ACC112 (cell line): ENCODE results near the gene PCBP3.
"Not testable (repeated sequence)": the region's sequence is repeated elsewhere in the genome, so short reads cannot be mapped to it uniquely, and the experiment has no call there.

Experiments used
- H2AFZ ChIP-seq: fragments of 200-600 bp; sonication (generic); one replicate; pipeline ENCODE4 v1.6.0; 2017; ENCODE audit warnings: antibody characterized with exemption, low read length; ENCODE audit not compliant: unreplicated experiment
- H3K27ac ChIP-seq: fragments of 200-600 bp; sonication (generic); 2 replicates; pipeline ENCODE4 v1.5.1; 2014; ENCODE audit warnings: low read depth, mild to moderate bottlenecking, antibody characterized with exemption, low read length, moderate library complexity
- H3K27me3 ChIP-seq: fragments of 200-600 bp; sonication (generic); 2 replicates; pipeline ENCODE4 v1.6.1; 2014; ENCODE audit warnings: mild to moderate bottlenecking, antibody characterized with exemption, low read length, moderate library complexity, mixed read lengths; ENCODE audit not compliant: insufficient read depth
- H3K36me3 ChIP-seq: fragments of 200-600 bp; sonication (generic); 2 replicates; pipeline ENCODE4 v1.6.1; 2016; ENCODE audit warnings: mild to moderate bottlenecking, antibody characterized with exemption, low read length, moderate library complexity, mixed read lengths; ENCODE audit not compliant: insufficient read depth
- H3K4me1 ChIP-seq: fragments of 200-600 bp; sonication (generic); one replicate; pipeline ENCODE4 v1.6.1; 2016; ENCODE audit warnings: low read length, mixed read lengths; ENCODE audit not compliant: insufficient read depth, unreplicated experiment, control insufficient read depth
- H3K4me3 ChIP-seq: fragments of 200-600 bp; sonication (generic); 2 replicates; pipeline ENCODE4 v1.5.1; 2014; ENCODE audit warnings: mild to moderate bottlenecking, low read depth, low read length
- H3K79me2 ChIP-seq: fragments of 200-600 bp; sonication (generic); one replicate; pipeline ENCODE4 v1.6.0; 2016; ENCODE audit warnings: low read length; ENCODE audit not compliant: control insufficient read depth, unreplicated experiment, insufficient read depth

The PCBP3 gene

DNA sequence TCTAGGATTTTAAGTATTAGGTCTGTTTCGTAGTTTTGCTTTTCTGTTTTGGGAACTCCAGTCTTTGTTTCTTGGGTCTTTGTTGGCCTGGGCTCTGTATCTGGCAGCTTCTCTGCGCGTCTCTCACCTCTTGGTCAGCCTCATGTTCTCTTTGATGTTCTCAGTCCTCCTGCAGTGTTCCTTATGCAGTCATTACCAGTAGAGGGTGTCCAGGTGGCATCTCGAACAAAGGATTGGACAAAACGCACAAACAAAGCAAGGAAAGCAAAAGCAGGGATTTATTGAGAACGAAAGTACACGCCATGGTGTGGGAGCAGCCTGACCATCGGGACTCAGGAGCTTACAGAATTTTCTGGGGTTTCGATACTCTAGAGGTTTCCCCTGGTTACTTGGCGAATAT, 204.3 kb downstream of the PCBP3 start:
- H3K27me3 ChIP-seq: no peaks in the 10 kb centered on the region
- H3K36me3 ChIP-seq: no peaks in the 10 kb centered on the region

DNA sequence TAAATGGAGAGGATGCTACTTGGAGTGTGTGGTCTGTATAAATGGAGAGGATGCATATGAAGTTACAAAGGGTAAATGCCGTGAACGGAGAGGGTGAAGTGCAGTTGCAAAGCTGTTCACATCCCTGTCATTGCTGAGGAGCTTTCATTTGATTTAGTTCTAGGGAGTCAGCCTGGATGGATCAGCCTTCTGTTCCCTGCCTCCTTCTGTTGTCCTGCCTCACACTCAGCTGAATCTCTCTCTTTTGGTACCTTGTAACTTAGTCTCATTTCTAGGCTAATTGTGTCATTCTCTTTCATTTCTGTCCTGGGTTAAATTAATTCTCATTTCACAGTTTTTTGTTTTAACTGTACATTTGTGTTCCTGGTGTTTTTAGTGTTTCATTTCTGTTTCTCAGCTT, 204.8 kb downstream of the PCBP3 start:
- Histone ChIP-seq H3K36me3 (no peaks in the 10 kb centered on the region), H3K27me3 (no peaks in the 10 kb centered on the region), H2AFZ (no peak overlapping the region), H3K79me2 (no peaks in the 10 kb centered on the region), H3K4me1 (peaks cover 3% of the 10 kb centered on the region), H3K27ac (no peak overlapping the region), H3K4me3 (no peak overlapping the region)

More for the DNA sequence above, 204.3 kb downstream of the PCBP3 start:
- Histone ChIP-seq H3K4me1 (peaks cover 3% of the 10 kb centered on the region), H3K79me2 (no peaks in the 10 kb centered on the region), H3K4me3 (no peak overlapping the region), H3K27ac (no peak overlapping the region), H2AFZ (no peak overlapping the region)

GRCh38 chr21:45848805-45849204, 205.3 kb downstream of the PCBP3 start:
- Histone ChIP-seq H3K36me3 (no peaks in the 10 kb centered on the region), H3K4me3 (no peak overlapping the region), H3K27ac (no peak overlapping the region), H3K4me1 (peaks cover 3% of the 10 kb centered on the region), H3K27me3 (no peaks in the 10 kb centered on the region), H2AFZ (no peak overlapping the region), H3K79me2 (no peaks in the 10 kb centered on the region)

DNA sequence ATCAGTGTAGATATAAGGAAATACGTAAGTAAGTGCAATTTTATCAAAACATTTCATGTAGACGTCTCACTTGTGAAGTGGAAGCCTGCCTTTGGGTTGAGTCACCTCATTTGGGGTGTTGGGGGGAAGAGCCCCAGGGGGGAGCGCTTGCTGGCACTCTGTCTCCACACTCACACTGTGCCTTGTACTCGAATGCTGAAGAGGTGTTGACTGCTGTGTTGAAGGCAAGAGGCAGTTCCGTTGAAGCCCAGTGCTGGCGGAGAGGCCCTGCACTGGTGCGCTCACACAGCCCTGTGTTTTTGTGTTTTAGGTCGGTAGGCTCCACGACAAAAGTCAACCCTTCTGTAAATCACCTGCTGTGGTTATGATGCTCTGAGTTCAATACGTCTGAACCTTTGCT, 206.1 kb downstream of the PCBP3 start:
- no peak overlapping the region for H2AFZ ChIP-seq
- peaks cover 3% of the 10 kb centered on the region for H3K4me1 ChIP-seq
- no peaks in the 10 kb centered on the region for H3K27me3 ChIP-seq
- no peak overlapping the region for H3K4me3 ChIP-seq
- H3K27ac ChIP-seq: no peak overlapping the region
- no peaks in the 10 kb centered on the region for H3K79me2 ChIP-seq
- H3K36me3 ChIP-seq: no peaks in the 10 kb centered on the region

DNA sequence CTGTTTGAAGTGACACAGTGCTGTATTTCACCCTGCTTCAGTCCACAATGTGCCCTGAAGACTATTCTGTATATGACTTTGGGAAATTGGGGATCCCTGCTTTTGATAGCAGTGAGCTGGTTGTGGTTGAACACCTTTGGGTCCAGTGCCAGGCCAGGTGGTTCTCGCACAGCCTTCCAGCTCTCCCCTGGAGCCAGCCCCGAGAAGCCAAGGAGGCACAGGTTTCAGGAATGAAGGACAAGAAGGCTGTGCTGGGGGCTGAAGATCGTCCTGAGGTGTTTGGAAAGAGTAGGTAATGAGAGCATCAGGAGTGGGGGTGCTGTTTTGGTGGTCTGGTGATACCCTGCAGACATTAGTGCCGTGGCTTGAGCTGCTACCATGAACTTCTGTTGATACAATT, 206.7 kb downstream of the PCBP3 start:
- H3K4me3 ChIP-seq: no peak overlapping the region
- no peaks in the 10 kb centered on the region for H3K36me3 ChIP-seq
- H3K27ac ChIP-seq: no peak overlapping the region
- no peak overlapping the region for H2AFZ ChIP-seq
- no peaks in the 10 kb centered on the region for H3K27me3 ChIP-seq
- no peaks in the 10 kb centered on the region for H3K79me2 ChIP-seq
- H3K4me1 ChIP-seq: peaks cover 3% of the 10 kb centered on the region

- not testable (repeated sequence) for H3K27me3 ChIP-seq, H3K36me3 ChIP-seq, H3K27ac ChIP-seq, H3K79me2 ChIP-seq, H3K4me1 ChIP-seq, H3K4me3 ChIP-seq, H2AFZ ChIP-seq
Measured at GRCh38 chr21:45852386-45852785, 208.9 kb downstream of the PCBP3 start.

DNA sequence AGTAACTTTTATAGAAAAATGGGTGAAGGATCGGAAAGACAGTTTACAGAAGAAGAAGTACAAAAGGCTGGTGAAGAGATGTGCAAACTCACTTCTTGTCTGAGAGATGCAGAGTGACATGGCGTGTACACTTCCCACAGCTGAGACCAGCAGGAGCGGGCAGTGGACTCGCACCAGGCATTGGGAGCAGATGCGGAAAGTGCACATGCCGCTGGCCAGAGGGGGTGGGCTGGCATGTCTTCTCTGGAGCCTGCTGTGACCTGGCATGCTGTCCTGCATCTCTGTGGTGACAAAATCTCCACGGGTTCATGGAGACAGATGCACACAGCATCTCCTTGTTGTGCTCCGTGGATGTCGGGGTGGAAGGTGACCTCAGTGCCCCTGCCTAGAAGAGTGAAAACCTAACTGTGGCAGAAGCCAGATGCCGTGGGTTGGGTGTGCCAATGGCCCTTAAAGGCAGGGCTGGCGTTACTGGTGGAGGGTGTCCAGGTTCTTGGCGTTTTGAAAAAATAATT, 209.4 kb downstream of the PCBP3 start:
- Histone ChIP-seq H3K27ac (no peak overlapping the region), H3K36me3 (no peaks in the 10 kb centered on the region), H2AFZ (no peak overlapping the region), H3K27me3 (no peaks in the 10 kb centered on the region), H3K4me3 (no peak overlapping the region), H3K4me1 (no peaks in the 10 kb centered on the region), H3K79me2 (no peaks in the 10 kb centered on the region)

DNA sequence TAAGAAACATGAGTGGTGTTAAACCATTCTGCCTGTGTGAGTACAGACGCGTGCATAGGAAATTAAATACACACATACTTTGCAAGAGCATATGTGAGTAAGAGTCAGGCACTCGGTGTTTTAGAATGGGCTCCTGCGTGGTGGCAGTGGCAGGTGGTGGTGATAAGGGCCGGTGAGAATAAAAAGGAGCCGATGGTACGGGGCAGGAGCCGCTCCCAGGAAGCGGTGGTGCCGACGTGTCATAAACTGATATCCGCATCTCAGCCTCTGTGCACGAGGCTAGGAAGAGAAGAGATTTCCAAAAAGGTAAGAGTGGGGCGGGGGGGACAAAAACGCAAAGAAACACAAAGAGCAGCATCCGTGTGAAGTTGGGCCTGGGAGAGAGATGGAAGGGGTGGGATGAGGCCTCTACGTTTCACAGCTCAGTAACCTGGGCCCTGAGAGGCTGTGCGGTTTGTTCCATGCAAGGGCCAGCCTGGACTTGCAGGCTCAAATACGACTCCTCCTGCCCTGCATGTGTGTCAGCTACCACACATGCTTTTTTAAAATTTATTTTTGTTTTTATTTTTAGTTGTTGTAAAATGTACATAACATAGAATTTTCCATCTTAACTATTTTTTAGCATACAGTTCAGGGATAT, 210.3 kb downstream of the PCBP3 start:
- Histone ChIP-seq H3K36me3 (no peaks in the 10 kb centered on the region), H3K79me2 (no peaks in the 10 kb centered on the region), H3K27me3 (no peaks in the 10 kb centered on the region), H3K4me3 (no peak overlapping the region), H3K27ac (no peak overlapping the region), H2AFZ (no peak overlapping the region), H3K4me1 (no peaks in the 10 kb centered on the region)

- Histone ChIP-seq H2AFZ (no peak overlapping the region), H3K27me3 (no peaks in the 10 kb centered on the region), H3K36me3 (no peaks in the 10 kb centered on the region), H3K27ac (no peak overlapping the region), H3K79me2 (no peaks in the 10 kb centered on the region), H3K4me3 (no peak overlapping the region), H3K4me1 (no peaks in the 10 kb centered on the region)
Measured at GRCh38 chr21:45854690-45855247, 211.2 kb downstream of the PCBP3 start.

- no peak overlapping the region for H2AFZ ChIP-seq
- H3K4me3 ChIP-seq: no peak overlapping the region
- no peaks in the 10 kb centered on the region for H3K79me2 ChIP-seq
- H3K27ac ChIP-seq: no peak overlapping the region
- no peaks in the 10 kb centered on the region for H3K27me3 ChIP-seq
- H3K4me1 ChIP-seq: no peaks in the 10 kb centered on the region
- no peaks in the 10 kb centered on the region for H3K36me3 ChIP-seq
Measured at GRCh38 chr21:45855248-45855811, 211.8 kb downstream of the PCBP3 start.

DNA sequence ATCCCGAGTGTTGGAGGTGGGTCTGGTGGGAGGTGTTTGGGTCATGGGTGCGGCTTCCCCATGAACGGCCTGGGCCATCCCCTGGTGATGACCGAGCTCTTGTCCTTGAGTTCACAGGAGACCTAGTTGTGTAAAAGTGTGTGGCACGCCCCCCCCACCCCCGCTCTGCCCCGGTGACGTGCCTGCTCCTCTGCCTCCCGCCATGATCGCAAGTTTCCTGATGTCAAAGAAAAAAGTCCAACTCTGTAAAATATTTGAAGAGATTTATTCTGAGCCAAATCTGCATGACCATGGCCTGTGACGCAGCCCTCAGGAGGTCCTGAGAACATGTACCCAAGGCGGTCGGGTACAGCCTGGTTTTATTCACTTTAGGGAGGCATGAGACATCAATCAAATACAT, 212.9 kb downstream of the PCBP3 start:
- H2AFZ ChIP-seq: no peak overlapping the region
- no peaks in the 10 kb centered on the region for H3K79me2 ChIP-seq
- no peaks in the 10 kb centered on the region for H3K27me3 ChIP-seq
- no peaks in the 10 kb centered on the region for H3K4me1 ChIP-seq
- no peak overlapping the region for H3K4me3 ChIP-seq
- no peak overlapping the region for H3K27ac ChIP-seq
- no peaks in the 10 kb centered on the region for H3K36me3 ChIP-seq
